AG04449 (cell line): ENCODE data around the gene ZNF202.
"Not testable (repeated sequence)": the region's sequence is repeated elsewhere in the genome, so short reads cannot be mapped to it uniquely, and the experiment has no call there.

Source experiments
- CTCF ChIA-PET: fragments of 350-600 bp; formaldehyde crosslinking; extraction: SDS; loops from one replicate; lab custom pipeline; 2021; ENCODE audit warnings: antibody characterized with exemption; lab: Yijun Ruan, JAX
- POLR2A ChIA-PET: fragments of 400-600, 350-600 bp; formaldehyde crosslinking; extraction: SDS; loops from one replicate; lab custom pipeline; 2020; ENCODE audit warnings: antibody characterized with exemption, inconsistent platforms; lab: Yijun Ruan, JAX
- DNase-seq: peaks from one replicate; pipeline ENCODE4 v3.0.0-alpha.2; 2010; ENCODE audit warnings: low read depth, low spot score
- H3K4me3 ChIP-seq: 2 replicates; pipeline ENCODE4 v1.5.1; 2011; ENCODE audit warnings: low read depth, mild to moderate bottlenecking, control low read depth, low read length
- CTCF ChIP-seq: IDR thresholded peaks from one replicate; pipeline ENCODE4 v1.5.1; 2011; ENCODE audit warnings: mild to moderate bottlenecking, moderate library complexity, low read length, control low read depth, inconsistent platforms; ENCODE audit not compliant: insufficient read depth; ENCODE audit errors: missing control alignments

Gene ZNF202

GRCh38 chr11:123736769-123737168, 4.7 kb downstream of the ZNF202 start:
- ChIA-PET CTCF (interaction anchor here (2.0 to 2.7 kb wide), 2 partner anchors 26 to 29 kb away, joined by 6 to 9 read pairs; no protein-coding TSS in a partner anchor), POLR2A (no interaction called here)
- no peak for TF ChIP-seq CTCF
- DNase-seq = no peak
- no peak overlapping the region for H3K4me3 ChIP-seq

- TF ChIP-seq CTCF = no peak
- no peak for DNase-seq
- no peak overlapping the region for H3K4me3 ChIP-seq
- CTCF ChIA-PET = interaction anchor here (1.2 to 2.1 kb wide), 2 partner anchors 22 to 148 kb away, joined by 3 to 9 read pairs; no protein-coding TSS in a partner anchor
- POLR2A ChIA-PET = no interaction called here
Observed at GRCh38 chr11:123729602-123730001, 11.9 kb downstream of the ZNF202 start.

- POLR2A ChIA-PET = no interaction called here
- H3K4me3 ChIP-seq = no peak overlapping the region
- TF ChIP-seq CTCF = no peak
- no peak for DNase-seq
- CTCF ChIA-PET = interaction anchor here (0.9 to 1.2 kb wide), 2 partner anchors 19 to 211 kb away, joined by 3 to 4 read pairs; no protein-coding TSS in a partner anchor
Observed at GRCh38 chr11:123725995-123726655, 15.3 kb downstream of the ZNF202 start.

DNA sequence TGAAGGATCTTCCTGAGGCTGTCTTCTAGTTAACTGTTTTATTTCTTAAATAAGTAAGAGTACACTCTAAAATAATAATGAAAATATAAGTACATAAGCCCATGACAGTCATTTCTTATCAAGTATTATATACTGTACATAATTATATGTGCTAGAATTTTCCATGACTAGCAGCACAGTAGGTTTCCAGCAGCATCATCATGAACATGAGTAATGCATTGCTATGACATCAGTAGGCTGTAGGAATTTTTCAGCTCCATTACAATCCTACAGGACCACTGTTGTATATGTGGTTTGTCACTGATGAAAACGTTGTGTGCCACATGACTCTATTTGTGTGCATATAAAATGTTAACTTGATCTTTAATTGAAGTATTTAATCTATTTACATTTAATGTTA, 22.0 kb downstream of the ZNF202 start:
- no peak overlapping the region for H3K4me3 ChIP-seq
- no peak for TF ChIP-seq CTCF
- ChIA-PET CTCF (interaction anchor here (0.9 to 9.1 kb wide), 4 partner anchors 11 to 139 kb away, joined by 3 to 113 read pairs (median 4); no protein-coding TSS in a partner anchor), POLR2A (no interaction called here)
- no peak for DNase-seq

DNA sequence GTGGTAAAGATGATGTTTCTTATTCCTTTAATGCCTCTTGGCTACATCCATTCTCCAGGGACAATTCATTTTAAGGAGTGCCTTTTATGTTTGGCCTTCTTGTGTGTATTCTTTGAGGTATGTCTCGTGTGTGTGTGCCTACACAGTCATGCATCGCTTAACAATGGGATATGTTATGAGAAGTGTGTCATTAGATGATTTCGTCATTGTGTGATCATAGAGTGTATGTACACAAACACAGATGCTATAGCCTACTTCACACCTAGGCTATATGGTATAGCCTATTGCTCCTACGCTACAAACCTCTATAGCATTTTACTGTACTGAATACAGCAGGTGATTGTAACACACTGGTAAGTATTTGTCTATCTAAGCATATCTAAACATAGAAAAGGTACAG, 23.0 kb downstream of the ZNF202 start:
- TF ChIP-seq CTCF = no peak
- no peak overlapping the region for H3K4me3 ChIP-seq
- DNase-seq = no peak
- ChIA-PET POLR2A (no interaction called here), CTCF (interaction anchor here (1.6 to 9.1 kb wide), 2 partner anchors 10 to 75 kb away, joined by 4 to 113 read pairs; no protein-coding TSS in a partner anchor)

DNA sequence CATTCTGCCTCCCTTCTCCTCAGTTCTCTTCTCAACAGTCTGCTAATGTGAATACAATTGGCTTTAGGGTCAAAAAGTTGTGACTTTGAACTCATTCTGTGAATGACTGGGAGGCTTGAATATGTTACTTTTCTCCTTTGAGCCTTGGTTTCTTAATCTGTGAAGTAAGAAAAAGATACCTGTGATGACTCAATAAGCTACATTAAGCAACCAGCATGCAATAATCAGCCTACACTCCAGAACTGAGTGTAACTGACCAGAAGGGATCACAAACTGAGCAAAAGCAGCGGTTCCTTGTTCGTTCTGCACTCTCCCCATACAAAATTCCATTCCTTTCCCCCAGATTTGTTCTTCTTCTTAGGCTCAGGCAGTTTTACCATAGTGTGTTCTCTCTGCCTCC, 23.4 kb downstream of the ZNF202 start:
- DNase-seq = no peak
- TF ChIP-seq CTCF = no peak
- ChIA-PET POLR2A (no interaction called here), CTCF (interaction anchor here (1.6 to 9.1 kb wide), 2 partner anchors 9 to 74 kb away, joined by 4 to 113 read pairs; no protein-coding TSS in a partner anchor)
- no peak overlapping the region for H3K4me3 ChIP-seq

GRCh38 chr11:123712627-123713026, 28.8 kb downstream of the ZNF202 start:
- CTCF ChIA-PET = interaction anchor here (1.0 to 13.9 kb wide), 10 partner anchors 6 to 153 kb away, joined by 3 to 305 read pairs (median 8); no protein-coding TSS in a partner anchor
- H3K4me3 ChIP-seq, POLR2A ChIA-PET, DNase-seq: not testable (repeated sequence)
